ENCODE data around the gene ST6GALNAC6.
"Not testable (repeated sequence)": the region's sequence is repeated elsewhere in the genome, so short reads cannot be mapped to it uniquely, and the experiment has no call there.

Gene ST6GALNAC6

DNA sequence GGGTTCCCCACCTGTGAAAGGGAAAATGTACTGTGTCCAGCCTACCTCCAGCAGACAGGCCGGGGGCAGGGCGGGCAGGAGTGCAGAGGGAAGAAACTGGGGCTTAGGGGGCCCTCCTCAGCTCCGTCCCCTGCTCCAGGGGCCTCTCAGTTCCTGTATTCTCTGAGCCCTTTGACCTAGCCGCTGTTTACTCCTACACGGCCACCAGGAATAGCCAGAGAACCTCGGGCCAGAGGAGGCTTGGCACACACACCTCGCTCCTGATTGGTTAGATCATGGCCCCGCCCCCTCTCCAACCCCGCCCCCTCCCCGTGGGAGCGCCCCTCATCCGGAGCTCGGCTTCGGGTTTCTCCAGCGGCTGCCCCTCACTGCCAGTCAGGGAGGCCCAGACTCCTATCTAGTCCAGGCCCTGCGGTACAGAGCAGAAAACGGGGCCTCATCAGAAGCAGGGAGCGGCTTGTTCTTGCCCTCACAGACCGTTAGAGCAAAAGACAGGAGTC, 2.2 kb downstream of the ST6GALNAC6 start:
- DNase-seq, result peak in 55 of 58 donors; percentile 30 to 88 (median 70)

DNA sequence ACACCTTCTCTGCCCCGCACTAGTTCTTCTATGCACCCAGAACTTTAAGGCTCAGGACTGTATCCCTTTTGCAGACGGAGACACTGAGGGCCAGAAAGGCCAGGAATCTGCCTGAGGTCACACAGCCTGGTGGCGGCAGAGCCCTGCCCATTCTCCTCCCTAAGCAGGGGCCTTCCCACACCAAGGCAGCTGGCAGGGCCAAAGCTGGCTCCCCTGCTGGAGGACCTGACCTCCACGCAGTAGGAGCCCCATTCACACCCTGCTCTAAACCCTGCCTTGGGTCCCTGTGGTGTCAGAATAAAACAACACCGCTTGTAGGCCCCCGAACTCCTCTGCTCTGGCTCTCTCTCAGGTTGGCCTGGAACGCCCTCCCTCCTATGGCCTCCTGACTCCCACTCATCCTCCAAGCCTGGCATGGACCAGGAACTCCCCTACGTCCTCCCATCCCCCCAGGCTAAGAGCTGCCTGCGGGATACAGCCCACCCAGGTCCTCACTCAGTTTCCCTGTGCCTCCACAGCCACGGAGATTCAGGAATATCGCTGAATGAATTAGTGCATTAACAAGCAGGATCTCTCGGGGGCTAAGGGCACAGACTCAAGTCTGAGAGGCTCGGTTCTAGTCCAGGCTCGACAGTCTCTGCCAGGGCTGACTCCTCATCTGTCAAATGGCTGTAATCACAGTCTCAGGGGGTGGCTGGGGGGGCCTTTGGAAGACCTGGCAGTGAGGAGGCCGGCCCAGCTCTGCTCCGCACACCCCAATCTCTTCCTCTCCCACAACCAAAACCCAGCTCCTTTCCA, 2.8 kb downstream of the ST6GALNAC6 start:
- DNase-seq, result no peak

- no peak for DNase-seq
Measured at GRCh38 chr9:127895811-127896210, 3.6 kb downstream of the ST6GALNAC6 start.

- peak in 17 of 58 donors; percentile 15 to 78 (median 47) for DNase-seq
Measured at GRCh38 chr9:127893392-127893791, 6.0 kb downstream of the ST6GALNAC6 start.

DNA sequence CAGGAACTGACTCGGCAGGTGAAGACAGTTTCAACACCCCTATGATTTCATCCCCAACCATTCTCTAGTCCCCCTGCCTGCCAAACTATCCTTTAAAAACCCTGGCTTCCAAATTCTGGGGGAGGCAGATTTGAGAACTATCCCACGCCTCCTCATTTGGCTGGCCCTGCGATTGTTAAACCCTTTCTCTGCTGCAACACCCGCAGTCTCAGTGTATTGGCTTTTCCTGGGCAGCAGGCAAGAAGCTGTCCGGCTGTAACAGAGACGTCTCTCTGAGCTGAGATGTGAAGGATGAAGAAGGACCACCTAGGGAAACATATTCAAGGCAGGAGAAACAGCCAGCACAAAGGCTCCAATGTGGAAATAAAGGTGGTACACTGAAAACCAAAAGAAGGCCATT, 6.6 kb downstream of the ST6GALNAC6 start:
- no peak for DNase-seq

- no peak for DNase-seq
Measured at GRCh38 chr9:127890053-127890452, 9.3 kb downstream of the ST6GALNAC6 start.

GRCh38 chr9:127887792-127888191, 11.6 kb downstream of the ST6GALNAC6 start:
- no peak for DNase-seq

GRCh38 chr9:127886401-127886972, 12.9 kb downstream of the ST6GALNAC6 start:
- DNase-seq, result no peak

GRCh38 chr9:127885508-127886281, 13.7 kb downstream of the ST6GALNAC6 start:
- no peak for DNase-seq

DNA sequence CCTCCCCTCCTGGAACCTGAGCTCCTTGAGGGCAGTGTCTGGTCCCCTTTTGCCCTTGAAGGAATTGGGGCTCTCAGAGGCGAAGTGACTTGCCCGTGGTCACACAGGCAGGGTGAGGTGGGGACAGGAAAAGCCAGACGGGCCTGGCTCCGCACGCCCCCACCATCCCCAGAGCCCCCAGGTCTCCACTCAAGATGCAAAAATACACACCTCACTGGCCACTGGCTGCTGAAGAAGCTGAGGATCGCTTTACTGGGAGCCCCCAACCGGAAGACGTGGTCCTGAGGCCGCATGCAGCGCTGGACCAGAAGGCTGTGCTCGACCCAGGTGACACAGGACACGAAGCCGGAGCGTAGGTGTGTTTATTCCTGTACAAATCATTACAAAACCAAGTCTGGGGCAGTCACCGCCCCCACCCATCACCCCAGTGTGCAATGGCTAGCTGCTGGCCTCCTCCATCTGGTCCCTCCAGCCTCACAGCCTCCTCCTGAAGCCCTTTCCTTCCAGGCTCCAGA, 14.4 kb downstream of the ST6GALNAC6 start:
- DNase-seq, result no peak

DNA sequence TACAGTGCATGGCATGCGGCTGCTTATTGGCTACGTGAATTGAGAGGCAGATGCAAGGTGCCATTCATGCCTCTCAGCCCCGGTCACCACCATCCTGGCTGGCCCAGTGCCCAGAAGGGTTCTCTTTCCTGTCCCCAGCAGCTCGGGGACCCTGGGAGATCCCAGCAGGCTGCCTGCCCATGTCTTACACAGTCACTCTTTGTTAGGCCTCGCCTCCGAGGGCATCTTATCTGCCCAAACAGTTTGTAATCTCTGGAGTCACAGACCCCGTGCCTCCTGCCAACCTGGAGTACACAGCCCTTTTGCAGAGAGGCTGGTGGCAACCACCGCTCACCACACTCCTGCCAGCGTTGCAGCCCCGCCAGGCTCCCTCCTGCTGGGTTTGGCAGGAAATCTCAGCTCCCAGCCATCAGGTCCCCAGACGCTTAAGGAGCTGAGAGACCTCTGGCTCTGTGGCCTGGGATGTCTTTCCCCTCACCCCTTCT, 14.9 kb downstream of the ST6GALNAC6 start:
- peak in 15 of 58 donors; percentile 8 to 67 (median 37) for DNase-seq

DNA sequence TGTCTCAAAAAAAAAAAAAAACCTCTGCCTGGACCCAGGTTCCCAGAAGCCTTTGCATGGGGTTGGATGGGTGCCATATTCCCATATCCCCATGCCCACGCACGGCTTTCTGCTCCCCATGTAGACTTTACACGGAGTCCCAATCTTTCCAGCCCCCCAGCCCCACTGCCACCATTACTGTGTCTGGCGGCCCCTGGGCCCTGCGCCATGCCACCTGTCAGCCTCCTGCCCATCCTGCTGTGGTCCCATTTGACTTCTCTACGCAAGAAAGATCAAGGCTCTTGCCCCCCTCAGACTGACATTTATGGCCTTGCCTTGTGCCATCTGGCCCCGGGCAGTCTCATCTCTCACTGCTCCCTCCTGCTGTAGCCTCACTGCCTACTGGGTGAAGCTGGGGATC, 15.4 kb downstream of the ST6GALNAC6 start:
- no peak for DNase-seq

DNA sequence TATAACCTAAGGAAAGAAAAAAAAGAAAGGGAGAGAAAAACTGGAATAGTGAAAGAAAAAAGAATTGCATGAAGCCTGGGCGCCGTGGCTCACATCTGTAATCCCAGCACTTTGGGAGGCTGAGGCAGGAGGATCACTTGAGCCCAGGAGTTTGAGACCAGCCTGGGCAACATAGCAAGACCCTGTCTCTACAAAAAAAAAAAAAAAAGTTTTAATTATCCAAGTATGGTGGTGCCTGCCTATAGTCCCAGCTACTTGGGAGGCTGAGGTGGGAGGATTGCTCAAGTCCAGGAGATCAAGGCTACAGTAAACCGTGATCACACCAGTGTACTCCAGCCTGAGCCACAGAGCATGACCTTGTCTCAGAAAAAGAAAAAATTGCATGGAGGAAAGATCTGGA, 17.7 kb downstream of the ST6GALNAC6 start:
- not testable (repeated sequence) for DNase-seq

DNA sequence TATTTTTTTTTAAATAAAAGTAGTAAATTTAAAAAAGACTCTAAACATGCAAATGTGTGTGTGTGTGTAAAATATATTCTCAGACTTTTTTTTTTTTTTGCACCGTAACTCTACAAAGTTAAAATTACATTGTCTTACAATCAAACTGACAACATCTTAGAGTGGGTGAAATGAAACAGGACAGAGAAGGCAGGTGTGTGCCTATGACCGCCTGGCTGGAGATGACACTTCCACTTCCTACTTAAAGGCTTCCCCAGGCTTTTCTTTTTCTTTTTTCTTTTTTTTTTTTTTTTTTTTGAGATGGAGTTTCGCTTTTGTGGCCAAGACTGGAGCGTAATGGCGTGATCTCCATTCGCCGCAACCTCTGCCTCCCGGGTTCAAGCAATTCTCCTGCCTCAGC, 19.3 kb downstream of the ST6GALNAC6 start:
- no peak for DNase-seq

GRCh38 chr9:127878652-127879390, 20.6 kb downstream of the ST6GALNAC6 start:
- DNase-seq, result no peak

DNA sequence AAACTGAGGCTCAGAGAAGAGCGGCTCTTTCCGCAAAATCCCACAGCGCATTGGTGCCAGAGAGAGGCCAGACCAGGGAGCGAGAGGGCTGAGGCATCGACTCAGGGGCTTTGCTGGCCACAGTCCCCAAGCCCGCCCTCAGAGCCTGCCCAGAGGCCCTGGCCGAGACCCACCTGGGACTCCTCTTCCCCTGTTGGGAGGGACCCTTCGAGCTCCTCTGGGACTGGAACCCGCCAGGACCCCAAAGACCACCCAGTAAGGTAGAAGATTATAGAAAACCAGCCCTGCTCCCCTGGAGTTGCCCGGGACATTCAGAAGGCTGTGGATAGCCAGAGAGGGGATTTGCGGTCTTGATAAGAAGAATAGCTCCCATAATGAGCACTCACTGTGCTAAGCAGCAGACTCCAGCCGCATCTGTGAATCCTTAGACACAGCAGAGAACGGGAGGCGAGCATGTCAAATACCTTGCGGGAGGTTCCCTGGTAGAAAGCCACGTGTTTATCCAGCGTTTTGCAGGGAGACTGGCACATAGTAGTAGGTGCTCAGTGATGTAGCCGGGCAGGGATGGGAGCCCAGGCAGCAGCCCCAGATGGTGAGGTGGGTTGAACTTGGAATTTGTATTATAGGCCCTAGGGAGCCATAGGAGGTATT, 21.3 kb downstream of the ST6GALNAC6 start:
- peak in 3 of 58 donors; percentile 27 to 45 (median 43) for DNase-seq

- peak in 56 of 58 donors; percentile 32 to 90 (median 80) for DNase-seq
Measured at GRCh38 chr9:127877566-127877998, 21.8 kb downstream of the ST6GALNAC6 start, which contains the start of gene AK1. Gene AK1, minus strand, starts transcription at chr9:127877675. Its CDS starts 3,058 bp downstream, at chr9:127874617.

- DNase-seq, result peak in 17 of 58 donors; percentile 51 to 78 (median 62)
Measured at GRCh38 chr9:127876764-127877562, 22.4 kb downstream of the ST6GALNAC6 start.
